A549 (cell line): ENCODE measurements around the gene ULK4.

Experiments
- CHD2 ChIP-seq: fragments of 150-350 bp; IDR thresholded peaks from 2 replicates; pipeline ENCODE4 v1.6.1; 2014; ENCODE audit warnings: low read length; ENCODE audit not compliant: partially characterized antibody
- CTCF ChIP-seq: fragments of >200 bp; sonication (Bioruptor Twin); formaldehyde crosslinking; IDR thresholded peaks from 3 replicates; pipeline ENCODE4 v1.5.1; 2016
- EP300 ChIP-seq, 2 experiments: fragments of >200 bp; sonication (Bioruptor Twin); formaldehyde crosslinking; IDR thresholded peaks; 2 replicates in 1 of 2; 3 replicates in 1 of 2; pipeline ENCODE4 v1.6.1; 2016 to 2017
- JUN ChIP-seq, 2 experiments: fragments of >200 bp; sonication (Bioruptor Twin); formaldehyde crosslinking; IDR thresholded peaks; 2 replicates in 1 of 2; 3 replicates in 1 of 2; pipeline ENCODE4 v1.6.1; 2016 to 2017
- POLR2A ChIP-seq: IDR thresholded peaks from 2 replicates; pipeline ENCODE4 v1.6.1; 2012; ENCODE audit warnings: mild to moderate bottlenecking, low read length
- RCOR1 ChIP-seq: fragments of 150-350 bp; IDR thresholded peaks from 2 replicates; pipeline ENCODE4 v1.6.1; 2014; ENCODE audit warnings: antibody characterized with exemption, low read length, low read depth
- SMC3 ChIP-seq: fragments of >200 bp; sonication (Bioruptor Twin); formaldehyde crosslinking; IDR thresholded peaks from 3 replicates; pipeline ENCODE4 v1.6.1; 2018; ENCODE audit warnings: inconsistent platforms
- TF ChIP-seq, protein P1 (sequence below): fragments of 200-600 bp; sonication (generic); IDR thresholded peaks from 2 replicates; pipeline ENCODE4 v1.6.1; 2016; ENCODE audit warnings: antibody characterized with exemption, mild to moderate bottlenecking, moderate library complexity
- TF ChIP-seq, protein P2 (sequence below): fragments of 450-650 bp; IDR thresholded peaks from 2 replicates; pipeline ENCODE4 v1.6.1; 2014; ENCODE audit warnings: antibody characterized with exemption
- TF ChIP-seq, protein P3 (sequence below): fragments of 250-450 bp; sonication (Bioruptor Pico); IDR thresholded peaks from 2 replicates; pipeline ENCODE4 v1.5.0; 2020; ENCODE audit warnings: low read depth, mild to moderate bottlenecking, moderate library complexity

GRCh38 chr3:41572092-41572491 is 389.8 kb downstream of the ULK4 start:
- no peak for TF ChIP-seq SMC3
- TF ChIP-seq RCOR1, result no peak
- no peak for TF ChIP-seq POLR2A
- TF ChIP-seq, protein P1, sequence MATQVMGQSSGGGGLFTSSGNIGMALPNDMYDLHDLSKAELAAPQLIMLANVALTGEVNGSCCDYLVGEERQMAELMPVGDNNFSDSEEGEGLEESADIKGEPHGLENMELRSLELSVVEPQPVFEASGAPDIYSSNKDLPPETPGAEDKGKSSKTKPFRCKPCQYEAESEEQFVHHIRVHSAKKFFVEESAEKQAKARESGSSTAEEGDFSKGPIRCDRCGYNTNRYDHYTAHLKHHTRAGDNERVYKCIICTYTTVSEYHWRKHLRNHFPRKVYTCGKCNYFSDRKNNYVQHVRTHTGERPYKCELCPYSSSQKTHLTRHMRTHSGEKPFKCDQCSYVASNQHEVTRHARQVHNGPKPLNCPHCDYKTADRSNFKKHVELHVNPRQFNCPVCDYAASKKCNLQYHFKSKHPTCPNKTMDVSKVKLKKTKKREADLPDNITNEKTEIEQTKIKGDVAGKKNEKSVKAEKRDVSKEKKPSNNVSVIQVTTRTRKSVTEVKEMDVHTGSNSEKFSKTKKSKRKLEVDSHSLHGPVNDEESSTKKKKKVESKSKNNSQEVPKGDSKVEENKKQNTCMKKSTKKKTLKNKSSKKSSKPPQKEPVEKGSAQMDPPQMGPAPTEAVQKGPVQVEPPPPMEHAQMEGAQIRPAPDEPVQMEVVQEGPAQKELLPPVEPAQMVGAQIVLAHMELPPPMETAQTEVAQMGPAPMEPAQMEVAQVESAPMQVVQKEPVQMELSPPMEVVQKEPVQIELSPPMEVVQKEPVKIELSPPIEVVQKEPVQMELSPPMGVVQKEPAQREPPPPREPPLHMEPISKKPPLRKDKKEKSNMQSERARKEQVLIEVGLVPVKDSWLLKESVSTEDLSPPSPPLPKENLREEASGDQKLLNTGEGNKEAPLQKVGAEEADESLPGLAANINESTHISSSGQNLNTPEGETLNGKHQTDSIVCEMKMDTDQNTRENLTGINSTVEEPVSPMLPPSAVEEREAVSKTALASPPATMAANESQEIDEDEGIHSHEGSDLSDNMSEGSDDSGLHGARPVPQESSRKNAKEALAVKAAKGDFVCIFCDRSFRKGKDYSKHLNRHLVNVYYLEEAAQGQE, result no peak
- no peak for TF ChIP-seq CTCF
- TF ChIP-seq, protein P2, sequence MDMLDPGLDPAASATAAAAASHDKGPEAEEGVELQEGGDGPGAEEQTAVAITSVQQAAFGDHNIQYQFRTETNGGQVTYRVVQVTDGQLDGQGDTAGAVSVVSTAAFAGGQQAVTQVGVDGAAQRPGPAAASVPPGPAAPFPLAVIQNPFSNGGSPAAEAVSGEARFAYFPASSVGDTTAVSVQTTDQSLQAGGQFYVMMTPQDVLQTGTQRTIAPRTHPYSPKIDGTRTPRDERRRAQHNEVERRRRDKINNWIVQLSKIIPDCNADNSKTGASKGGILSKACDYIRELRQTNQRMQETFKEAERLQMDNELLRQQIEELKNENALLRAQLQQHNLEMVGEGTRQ, result no peak
- no peak for TF ChIP-seq JUN (IDR thresholded peaks at IDR 0.05)
- no peak for TF ChIP-seq CHD2
- TF ChIP-seq EP300 (IDR thresholded peaks at IDR 0.05), result no peak
- TF ChIP-seq, protein P3, sequence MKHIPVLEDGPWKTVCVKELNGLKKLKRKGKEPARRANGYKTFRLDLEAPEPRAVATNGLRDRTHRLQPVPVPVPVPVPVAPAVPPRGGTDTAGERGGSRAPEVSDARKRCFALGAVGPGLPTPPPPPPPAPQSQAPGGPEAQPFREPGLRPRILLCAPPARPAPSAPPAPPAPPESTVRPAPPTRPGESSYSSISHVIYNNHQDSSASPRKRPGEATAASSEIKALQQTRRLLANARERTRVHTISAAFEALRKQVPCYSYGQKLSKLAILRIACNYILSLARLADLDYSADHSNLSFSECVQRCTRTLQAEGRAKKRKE (CRISPR knock-in tag), result no peak
